Stimulated activated CD4-positive, alpha-beta T cell treated with anti-CD3 and anti-CD28 coated beads, Interleukin-1b, Interleukin-23, amount 100 ng/mL, for 1 hour (primary cell): ENCODE measurements around the gene CYBRD1.
"Not testable (repeated sequence)": the region's sequence is repeated elsewhere in the genome, so short reads cannot be mapped to it uniquely, and the experiment has no call there.

Experiments
- DNase-seq, 2 donors: peaks; one replicate each; pipeline ENCODE4 v3.0.0-alpha.2; 2020; ENCODE audit warnings: low read depth in 2 of 2

CYBRD1 gene

DNA sequence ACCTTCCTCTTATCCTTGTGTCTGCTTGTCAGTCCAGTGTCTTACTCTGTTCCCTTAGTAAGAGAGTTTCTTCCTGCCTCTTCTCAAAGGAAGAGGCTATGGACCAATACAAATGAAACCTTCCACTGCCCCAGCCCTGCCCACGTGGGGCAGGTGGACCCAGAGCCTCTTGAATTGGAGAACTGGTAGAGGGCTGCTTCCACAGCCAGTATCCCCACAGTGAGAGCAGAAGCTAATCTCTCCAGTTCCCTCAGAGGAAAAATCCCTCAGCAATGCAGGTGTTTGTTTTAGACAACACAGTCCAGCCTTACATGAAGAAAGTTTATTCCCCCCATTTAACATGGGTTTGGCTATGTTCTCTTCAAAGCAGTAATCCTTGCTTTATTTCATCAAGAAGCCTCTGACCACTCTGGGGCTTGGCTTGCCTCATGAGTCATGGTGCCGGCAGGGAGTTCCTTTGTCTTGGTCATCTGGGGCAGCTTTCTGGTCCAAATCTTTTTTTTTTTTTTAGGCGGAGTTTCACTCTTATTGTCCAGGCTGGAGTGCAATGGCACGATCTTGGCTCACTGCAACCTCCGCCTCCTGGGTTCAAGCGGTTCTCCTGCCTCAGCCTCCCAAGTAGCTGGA is 6.5 kb upstream of the CYBRD1 start:
- DNase-seq = no peak

DNA sequence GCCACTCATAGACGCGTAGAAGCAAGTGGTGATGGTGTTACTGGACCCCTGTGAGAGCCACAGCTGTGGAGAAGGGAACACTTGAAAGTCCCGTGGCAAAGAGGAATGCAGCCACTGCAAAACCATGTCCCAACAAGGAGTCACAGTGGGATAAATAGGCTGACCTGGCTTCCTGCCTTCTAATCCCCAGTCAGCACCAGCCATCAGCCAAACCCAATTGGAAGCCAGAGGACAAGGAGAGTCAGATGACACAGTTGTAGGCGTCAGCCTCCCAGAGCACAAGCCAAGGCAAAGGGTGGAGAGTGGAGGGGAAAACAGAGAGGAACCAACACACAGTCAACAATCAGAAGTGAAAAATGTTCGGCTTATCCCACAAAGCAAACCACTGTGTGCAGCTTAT is 5.5 kb upstream of the CYBRD1 start:
- no peak for DNase-seq

DNA sequence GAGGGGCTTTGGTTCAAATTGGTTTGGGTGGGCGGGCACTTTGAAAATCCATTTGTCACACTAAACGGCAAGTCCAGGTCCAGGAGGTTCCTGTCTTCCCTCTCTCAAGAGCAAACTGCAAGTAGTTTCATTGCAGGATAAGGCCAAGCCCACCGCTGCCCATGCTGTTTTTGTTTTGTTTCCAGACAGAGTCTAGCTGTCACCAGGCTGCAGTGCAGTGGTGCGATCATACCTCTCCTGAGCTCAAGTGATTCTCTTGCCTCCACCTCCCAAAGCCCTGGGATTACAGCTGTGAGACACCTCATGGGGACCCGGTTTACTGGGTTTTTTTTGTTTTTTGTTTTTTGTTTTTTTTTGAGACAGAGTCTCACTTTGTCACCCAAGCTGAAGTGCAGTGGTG is 1.8 kb upstream of the CYBRD1 start:
- no peak for DNase-seq

DNA sequence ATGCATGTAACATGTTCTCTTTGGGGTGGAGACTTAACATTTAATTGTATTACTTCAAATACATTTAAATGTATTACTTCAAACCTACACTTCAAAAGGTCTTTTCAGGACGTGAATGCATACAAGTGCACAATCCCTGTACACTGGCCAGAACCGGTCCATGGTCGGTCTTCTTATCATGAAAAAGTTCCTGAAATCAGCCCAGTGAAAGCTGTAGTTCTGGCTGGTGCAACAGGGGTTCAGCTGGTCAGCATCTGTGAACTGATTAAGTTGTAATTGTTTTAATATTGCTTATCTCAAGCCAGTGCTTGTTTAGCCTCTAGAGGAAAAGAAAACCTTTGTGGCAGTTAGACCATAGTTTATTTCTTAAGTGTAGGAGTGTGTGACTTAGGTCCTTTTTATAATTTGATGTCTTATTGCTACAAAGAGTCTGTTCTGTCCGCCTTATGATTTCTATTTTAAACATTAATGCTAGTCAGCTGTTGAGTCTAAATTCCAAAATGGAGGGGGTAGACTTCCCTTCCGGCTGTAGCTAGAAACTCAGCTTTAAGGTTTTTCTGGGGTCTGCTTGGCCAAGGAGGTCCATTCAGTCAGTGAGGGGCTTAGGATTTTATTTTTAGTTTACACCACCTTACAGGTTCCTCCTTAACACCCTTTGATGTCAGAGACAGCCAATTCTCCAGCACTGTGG is 768 bp upstream of the CYBRD1 start:
- DNase-seq = no peak

DNA sequence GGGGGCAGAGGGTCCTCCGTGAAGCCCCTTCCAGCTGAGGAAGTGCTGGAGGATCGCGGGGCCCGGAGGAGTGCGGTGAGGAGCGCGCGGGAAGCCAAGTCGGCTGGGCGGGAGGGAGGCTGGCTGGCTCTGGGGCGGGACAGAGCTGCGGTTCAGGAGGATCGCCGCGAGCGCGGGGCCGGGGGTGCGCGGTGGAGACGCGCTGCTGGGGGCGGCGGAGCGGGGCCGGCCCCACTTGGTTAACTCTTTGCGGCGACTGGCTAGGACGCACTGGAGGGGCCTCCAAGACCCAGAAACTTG is 464 bp downstream of the CYBRD1 start:
- DNase-seq = no peak

DNA sequence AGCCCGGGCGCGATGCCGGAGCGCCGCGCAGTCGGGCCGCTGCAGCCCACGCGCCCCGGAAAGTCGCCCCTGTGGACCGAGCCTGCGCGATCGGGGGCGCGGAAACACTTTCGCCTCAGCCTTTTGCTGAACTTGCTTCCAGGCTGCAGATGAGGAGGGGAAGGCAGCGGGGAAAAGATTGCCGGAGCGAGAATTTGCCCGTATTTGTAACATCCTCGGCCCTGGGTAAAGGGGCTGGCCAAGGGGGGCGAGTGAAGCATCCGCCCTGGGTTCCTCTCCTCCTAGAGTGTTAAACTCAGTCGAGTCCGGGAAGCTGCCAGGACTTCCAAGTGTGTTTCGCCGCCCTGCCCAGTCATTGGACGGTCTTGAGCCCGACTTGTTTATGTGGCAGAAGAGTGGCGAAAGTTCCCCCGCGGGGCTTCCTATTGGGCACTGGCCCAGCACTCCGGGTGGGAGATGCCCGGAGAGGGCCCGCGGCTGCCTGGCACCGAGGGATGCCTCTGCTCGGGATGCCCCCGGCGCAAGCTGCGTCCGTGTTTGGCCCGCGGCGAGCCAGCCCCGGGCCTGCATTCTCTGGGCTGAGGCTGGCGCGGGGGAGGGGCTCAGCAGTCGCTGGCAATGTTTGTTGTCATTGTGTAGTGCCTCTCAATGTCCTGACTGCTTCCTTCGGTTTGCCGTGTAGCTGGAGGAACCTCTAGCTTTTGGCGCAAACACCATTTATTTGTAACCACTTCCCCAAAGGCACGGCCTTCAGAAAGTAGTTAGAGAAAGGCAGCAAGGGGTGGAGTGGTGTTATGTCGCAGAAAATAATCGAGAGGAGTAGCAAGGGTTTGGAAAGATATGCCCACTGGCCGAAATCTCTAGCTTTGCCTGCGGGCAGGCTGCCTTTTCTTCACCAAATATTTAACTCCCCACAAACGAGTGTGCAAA is 1.1 kb downstream of the CYBRD1 start:
- DNase-seq = no peak

DNA sequence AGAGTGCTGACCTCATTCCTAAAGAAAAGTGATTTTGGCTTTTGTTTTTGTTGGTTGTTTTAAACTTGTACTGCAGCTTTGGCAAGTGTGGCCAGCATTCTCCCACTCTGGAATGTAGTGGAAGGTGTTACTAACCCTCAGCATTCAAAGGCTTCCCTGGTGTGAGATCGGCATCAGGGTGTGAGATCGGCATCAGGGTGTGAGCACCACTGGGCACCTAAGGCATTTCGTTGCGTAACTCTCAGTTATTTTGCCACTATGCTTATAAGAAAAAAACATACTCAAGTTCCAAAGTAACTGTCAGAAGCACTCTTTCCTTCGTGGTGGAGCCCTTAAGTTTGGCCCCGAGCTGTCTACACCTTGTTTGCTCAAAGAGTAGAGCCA is 1.7 kb downstream of the CYBRD1 start:
- DNase-seq = no peak

DNA sequence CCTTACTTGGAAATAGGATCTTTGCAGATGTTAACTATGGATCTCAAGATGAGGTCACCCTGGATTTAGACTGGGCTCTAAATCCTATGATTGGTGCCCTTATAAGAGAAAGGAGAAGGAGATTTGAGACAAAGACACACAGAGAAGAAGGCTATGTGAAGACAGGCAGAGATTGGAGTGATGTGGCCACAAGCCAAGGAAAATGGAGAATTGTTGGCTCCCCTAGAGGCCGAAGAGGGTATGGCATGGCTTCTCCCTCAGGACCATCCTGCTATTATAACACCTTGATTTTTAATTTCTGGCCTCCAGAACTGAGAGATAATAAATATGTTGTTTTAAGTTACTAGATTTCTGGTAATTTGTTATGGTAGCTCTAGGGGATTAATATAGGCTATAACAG is 7.6 kb downstream of the CYBRD1 start:
- DNase-seq = no peak

DNA sequence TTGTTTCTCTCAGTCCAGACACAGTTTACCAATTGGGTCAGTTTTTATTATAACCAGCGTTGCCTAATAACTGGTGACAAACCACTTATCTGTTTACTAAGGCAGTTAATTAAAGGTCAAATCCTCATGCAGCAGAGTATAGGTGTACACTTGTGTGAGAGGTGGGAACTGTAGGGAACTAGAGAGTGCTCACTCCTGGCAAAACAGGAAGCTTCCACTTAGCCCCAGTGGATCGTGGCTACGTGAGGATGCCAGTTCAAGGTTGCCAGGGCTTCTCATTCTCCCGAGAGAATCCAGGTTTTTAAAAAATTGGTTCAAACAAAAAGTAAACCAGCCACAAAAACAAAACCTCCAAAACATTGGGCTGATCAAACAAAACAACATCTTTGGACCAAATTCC is 8.1 kb downstream of the CYBRD1 start:
- no peak for DNase-seq

DNA sequence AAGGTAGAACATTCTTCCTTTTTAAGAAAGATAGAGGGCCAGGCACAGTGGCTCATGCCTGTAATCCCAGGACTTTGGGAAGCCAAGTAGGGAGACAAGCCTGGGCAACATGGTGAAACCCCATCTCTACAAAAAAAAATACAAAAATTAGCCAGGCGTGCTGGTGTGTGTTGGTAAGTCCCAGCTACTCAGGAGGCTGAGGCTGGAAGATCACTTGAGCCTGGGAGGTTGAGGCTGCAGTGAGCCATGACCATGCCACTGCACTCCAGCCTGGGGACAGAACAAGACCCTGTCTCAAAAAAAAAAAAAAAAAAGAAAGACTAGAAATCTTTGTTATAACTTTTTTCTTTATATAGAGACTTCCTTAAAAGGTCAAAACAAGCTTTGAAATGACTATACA is 8.6 kb downstream of the CYBRD1 start:
- DNase-seq = not testable (repeated sequence)

DNA sequence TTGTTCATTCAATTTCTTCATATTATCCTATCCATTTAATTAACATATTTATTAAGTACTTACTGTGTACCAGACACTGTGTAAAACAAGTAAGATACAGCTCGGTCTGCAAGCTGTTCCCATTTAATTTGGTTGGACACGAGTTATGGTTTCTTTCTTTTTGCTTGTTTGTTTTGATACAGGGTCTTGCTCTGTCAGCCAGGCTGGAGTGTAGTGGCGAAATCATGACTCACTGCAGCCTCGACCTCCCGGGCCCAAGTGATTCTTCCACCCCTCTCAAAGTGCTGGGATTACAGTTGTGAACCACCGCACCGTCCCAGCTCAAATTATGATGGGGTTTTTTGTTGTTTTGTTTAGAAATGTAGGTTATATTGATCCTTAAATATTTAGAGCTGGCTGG is 9.0 kb downstream of the CYBRD1 start:
- no peak for DNase-seq

DNA sequence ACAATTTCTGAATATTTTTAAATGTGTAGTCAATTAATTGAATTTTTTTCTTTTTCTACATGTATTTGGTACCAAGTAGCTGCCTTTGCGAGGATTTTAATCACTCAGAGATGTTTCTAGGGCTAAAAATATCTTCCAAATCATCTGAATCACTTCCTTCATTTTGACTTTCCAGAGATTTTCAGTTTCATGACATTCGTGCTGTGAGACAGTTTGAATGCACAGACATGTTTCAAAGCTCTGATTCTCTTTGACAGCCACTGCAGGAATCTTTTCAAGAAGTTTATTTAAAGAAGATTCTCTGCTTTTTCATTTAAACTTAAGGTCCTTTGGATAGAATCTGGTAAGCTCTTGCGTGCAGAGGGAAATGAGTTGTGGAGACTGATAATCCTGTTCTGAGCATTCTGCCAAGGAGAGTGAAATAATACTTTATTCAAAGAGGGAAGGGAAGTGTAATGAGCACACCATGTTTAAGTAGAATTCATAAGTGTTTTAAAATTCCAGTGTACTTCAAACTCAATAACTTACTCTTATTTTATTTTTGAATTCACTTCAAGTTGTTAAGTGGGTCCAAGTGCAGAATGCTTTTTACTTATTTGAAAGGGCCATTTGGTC is 9.7 kb downstream of the CYBRD1 start:
- DNase-seq = no peak

DNA sequence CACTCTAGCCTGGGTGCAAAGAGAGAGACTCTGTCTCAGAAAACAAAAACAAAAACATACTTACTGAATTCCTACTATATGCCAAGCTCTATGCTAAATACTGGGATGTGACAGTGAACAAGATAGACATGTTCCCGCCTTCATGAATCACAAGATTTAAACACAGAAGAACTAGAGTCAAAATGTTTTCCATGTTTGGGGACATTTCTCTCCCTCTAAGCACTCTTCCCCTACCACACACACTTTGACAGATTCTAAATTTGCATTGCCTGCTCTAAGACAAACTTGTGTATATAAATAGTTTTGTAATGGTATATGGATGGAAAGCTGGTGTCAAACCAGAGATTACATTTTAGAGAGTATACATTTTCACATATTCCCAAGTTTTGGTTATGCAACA is 11.1 kb downstream of the CYBRD1 start:
- no peak for DNase-seq

DNA sequence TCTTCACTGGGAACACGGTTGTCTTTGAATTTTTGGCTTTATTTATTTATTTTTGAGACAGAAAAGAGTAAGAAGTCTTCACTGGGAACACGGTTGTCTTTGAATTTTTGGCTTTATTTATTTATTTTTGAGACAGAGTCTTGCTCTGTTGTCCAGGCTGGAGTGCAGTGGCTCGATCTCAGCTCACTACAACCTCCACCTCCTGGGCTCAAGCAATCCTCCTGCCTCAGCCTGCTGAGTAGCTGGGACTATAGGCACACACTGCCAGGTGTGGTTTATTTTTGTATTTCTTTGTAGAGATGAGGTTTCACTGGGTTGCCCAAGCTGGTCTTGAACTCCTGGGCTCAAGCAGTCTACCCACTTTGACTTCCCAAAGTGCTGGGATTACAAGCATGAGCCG is 13.3 kb downstream of the CYBRD1 start:
- not testable (repeated sequence) for DNase-seq

DNA sequence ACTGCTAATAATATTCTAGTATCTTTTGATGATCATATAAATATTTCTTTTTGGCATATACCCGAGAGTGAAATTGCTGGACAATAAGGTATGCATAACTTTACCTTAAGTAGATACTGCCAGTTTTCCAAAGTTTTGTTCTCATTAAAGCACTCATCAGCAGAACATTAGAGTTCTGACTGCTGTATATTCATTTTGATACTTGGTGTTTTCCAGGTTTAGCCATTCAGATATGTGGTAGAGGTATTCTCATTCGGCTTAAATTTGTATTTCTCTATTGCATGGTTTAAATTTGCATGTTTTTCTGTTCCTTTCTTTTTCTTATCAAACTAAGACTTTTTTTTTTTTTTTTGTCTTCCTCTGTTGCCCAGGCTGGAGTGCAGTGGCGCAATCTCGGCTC is 18.2 kb downstream of the CYBRD1 start:
- DNase-seq = no peak

DNA sequence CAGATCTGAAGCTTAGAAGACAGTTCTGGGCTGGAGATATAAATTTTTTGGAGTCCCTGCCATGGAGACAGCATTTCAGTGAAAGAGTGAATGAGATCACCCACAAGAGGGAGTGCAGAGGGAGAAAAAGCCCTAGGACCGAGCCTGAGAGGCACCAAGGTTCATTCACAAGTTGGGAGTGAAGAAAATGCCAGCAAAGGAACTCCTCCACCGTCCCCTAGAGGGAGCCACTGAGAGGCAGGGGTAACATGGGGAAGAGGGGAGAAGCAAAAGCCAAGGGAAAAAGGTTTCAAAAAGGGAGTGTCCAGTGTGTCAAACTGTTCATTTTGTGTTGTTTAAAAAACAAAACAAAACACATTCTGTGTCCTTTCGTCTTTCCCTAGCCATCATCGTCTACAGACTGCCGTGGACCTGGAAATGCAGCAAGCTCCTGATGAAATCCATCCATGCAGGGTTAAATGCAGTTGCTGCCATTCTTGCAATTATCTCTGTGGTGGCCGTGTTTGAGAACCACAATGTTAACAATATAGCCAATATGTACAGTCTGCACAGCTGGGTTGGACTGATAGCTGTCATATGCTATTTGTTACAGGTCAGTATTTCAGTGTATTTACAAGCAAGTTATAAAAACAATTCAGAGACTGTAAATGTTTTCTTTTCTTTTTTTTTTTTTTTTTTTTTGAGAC is 19.1 kb downstream of the CYBRD1 start:
- no peak for DNase-seq

DNA sequence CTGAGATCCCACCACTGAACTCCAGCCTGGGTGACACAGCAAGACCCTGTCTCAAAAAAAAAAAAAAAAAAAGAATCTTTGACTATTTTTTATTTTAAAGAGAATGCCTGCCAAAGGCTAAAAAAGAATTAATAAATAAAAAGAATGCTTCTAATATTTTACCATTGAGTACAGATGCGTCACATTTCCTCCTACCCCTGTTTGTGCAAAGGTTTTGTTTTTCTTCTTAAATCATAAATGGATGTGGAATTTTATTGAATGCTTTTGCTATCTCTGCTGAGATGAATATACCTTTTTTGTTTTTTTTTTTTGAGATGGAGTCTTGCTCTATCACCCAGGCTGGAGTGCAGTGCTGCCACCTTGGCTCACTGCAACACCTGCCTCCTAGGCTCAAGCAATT is 22.8 kb downstream of the CYBRD1 start:
- DNase-seq = no peak

DNA sequence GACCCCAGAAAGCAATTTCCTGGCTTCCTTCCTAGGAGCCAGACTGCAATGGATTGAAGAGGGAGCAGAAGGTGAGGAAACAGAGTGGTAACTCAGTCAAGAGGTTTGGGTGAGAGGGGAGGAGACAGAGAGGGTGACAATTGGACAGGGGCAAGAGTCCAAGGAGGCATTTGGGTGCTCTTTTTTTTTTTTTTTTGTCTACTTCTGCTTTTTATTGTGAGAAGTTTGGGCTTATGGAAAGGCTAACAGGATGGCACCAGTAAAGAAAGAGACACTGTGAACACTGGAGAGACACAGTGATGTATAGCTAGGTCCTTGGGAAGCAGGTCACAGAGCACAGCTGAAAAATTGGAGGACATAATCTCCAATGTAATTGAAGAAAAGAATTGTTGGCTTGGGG is 25.0 kb downstream of the CYBRD1 start:
- DNase-seq = no peak

DNA sequence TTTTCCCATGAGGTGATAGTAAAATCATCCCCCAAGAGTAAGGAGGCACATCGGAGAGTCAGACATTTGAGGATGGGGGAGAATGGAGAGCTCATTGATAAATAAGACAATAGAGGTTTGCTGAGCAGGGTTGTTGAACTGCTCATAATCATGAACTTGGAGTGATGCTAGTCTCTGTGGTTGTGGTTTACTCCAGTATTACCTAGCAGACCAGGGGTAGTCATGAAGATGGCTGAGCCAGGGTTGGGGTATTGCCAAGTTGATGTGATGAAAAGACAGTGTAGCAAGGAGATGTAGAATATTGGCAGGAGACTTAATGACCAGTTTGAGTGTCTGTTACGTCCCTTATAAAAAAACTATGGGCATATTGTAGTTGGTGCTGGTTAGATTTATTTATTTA is 25.4 kb downstream of the CYBRD1 start:
- no peak for DNase-seq

DNA sequence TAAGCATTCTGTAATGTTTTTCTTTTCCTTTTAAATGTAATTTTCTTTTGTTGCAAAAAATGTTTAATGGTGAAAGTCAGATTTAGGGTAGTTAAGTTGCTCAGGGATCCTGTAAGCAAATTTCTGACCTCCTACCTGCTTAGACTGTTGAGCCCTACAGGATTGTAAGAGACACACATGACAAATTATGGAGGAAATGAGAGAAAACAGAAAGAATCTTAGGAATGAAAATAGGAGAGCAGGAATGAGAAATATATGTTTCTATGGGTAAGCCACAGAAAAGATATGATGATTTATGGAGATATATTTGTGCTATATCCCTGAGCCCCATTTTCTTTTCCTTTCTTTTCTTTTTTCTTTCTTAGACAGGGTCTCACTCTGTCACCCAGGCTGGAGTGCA is 28.3 kb downstream of the CYBRD1 start:
- DNase-seq = no peak

DNA sequence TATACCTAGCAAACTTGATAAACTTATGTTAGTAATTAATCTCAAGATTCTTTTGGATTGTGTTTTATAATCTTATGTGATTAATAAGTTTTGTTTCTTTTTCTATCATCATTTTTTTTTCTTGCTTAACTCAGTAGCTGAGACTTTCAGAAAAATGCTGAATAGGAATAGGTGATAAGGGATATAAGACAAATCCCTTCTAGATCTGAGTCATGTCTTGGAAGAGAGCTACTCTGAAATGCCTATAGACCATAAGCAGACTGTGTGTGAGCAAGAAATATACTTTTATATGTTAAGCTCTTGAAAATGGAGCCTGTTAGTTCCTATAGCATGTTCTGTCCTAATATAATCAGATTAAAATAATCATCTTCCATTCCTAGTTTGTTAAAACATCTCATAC is 29.6 kb downstream of the CYBRD1 start:
- DNase-seq = no peak

DNA sequence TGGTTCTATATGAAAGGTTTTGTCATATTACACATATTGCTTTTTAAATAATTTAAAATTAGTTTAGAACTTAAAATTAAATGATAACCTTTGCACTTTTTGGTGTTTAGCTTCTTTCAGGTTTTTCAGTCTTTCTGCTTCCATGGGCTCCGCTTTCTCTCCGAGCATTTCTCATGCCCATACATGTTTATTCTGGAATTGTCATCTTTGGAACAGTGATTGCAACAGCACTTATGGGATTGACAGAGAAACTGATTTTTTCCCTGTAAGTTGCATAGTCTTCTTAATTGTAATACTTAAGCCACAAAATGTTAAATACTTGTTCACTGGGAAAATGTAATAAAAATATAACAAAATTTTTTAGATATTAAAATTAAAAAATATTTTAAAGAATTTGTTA is 31.0 kb downstream of the CYBRD1 start:
- DNase-seq = no peak
